Endothelial cell (in vitro differentiated cells): ENCODE measurements around the gene TAB3. TPM values are rescaled to one million over a fixed set of nuclear protein-coding genes. Genes with fewer than 3 reads are reported as not detected.

Experiments used
- DNase-seq: peaks from one replicate; pipeline ENCODE4 v3.0.0; 2021; ENCODE audit warnings: low spot score
- H3K27ac Mint-ChIP-seq: one replicate; pipeline ENCODE4 v1.8.0; 2021; ENCODE audit warnings: mixed read lengths, inconsistent platforms; ENCODE audit not compliant: unreplicated experiment
- H3K27me3 Mint-ChIP-seq: one replicate; pipeline ENCODE4 v1.8.0; 2021; ENCODE audit warnings: mild to moderate bottlenecking, moderate library complexity, mixed read lengths, inconsistent platforms; ENCODE audit not compliant: unreplicated experiment
- H3K36me3 Mint-ChIP-seq: one replicate; pipeline ENCODE4 v1.8.0; 2021; ENCODE audit warnings: mild to moderate bottlenecking, low read depth, mixed read lengths, inconsistent platforms; ENCODE audit not compliant: unreplicated experiment
- H3K4me1 Mint-ChIP-seq: one replicate; pipeline ENCODE4 v1.8.0; 2021; ENCODE audit warnings: mild to moderate bottlenecking, mixed read lengths, inconsistent platforms; ENCODE audit not compliant: unreplicated experiment
- H3K4me3 Mint-ChIP-seq: one replicate; pipeline ENCODE4 v1.8.0; 2021; ENCODE audit warnings: mild to moderate bottlenecking, mixed read lengths, inconsistent platforms; ENCODE audit not compliant: unreplicated experiment
- H3K9me3 Mint-ChIP-seq: one replicate; pipeline ENCODE4 v1.8.0; 2021; ENCODE audit warnings: mixed read lengths, inconsistent platforms; ENCODE audit not compliant: unreplicated experiment
- CTCF ChIP-seq: fragments of 200-600 bp; sonication (generic); IDR thresholded peaks from one replicate; pipeline ENCODE4 v1.5.0; 2021; ENCODE audit warnings: antibody characterized with exemption; ENCODE audit not compliant: unreplicated experiment
- total RNA-seq: library from RNA; stranded (reverse); fragmentation: NEBNext Ultra II Directional; extraction: Animal tissue kit (Norgen Biotek cat#: 25700); gene quantifications from one replicate; pipeline ENCODE4 v1.2.1, GENCODE V29; 2021; ENCODE audit not compliant: unreplicated experiment

Gene TAB3
- total RNA-seq, 1 donor from 2014 or later: 23.8 TPM

DNA sequence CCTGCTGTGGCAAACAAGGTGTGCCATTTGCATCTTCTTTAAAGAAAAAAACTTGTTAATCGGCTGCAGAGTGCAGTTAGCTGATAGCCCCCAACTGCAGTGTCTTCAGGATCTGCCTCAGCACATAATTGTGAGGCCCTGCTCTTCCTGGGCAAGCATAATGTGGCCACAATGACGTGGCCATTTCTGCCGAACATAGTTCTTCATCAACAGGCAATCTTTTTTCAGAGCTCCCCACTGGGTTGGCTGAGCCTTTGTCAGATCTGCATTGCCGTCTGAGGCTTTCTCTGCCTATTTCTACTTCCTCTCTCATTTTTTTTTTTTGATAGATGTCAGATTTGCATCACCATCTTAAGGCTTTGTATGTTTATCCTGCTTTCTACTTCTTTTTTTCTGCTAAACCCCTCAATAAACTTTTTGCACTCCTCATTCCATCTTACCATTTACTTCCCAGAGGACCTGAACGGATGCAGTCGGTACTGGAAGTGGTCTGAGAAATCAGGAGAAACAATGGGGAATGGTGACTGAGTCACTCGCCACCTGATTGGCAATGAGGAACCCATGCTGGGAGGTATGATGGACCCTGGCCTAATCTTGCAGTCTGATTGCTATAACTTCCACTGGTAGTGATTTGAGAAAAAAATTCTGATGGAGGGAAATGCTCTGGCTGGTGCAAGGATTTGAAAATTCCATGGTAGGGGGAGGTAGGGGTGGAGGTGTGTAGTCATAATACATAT is 21.2 kb upstream of the TAB3 start:
- Mint-ChIP-seq H3K27me3 (no peaks in the 10 kb centered on the region), H3K4me3 (no peak overlapping the region), H3K4me1 (no peaks in the 10 kb centered on the region), H3K36me3 (no peaks in the 10 kb centered on the region), H3K27ac (no peak overlapping the region), H3K9me3 (no peaks in the 10 kb centered on the region)
- no peak for DNase-seq
- no peak for TF ChIP-seq CTCF

DNA sequence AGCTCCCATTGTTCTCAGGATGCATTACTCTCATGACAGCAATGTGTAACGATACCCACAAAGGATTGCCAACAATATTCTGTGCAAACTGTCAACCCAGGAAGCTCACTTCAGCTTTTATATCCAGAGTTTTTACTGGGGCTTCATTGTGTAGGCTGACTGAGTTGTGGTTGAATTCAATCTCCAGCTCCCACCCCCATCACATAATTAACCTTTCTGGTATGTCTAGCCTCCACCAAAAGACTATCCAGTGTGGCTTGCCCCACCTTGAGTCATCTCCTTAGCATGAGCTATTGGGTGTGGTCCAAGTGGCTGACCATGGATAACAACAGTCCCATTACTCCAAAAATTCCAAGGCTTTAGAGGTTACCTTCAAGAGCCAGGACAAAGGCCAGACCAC is 17.7 kb upstream of the TAB3 start:
- Mint-ChIP-seq H3K27me3 (no peaks in the 10 kb centered on the region), H3K4me3 (no peak overlapping the region), H3K9me3 (no peaks in the 10 kb centered on the region), H3K36me3 (no peaks in the 10 kb centered on the region), H3K27ac (no peak overlapping the region), H3K4me1 (no peaks in the 10 kb centered on the region)
- no peak for TF ChIP-seq CTCF
- DNase-seq: no peak

DNA sequence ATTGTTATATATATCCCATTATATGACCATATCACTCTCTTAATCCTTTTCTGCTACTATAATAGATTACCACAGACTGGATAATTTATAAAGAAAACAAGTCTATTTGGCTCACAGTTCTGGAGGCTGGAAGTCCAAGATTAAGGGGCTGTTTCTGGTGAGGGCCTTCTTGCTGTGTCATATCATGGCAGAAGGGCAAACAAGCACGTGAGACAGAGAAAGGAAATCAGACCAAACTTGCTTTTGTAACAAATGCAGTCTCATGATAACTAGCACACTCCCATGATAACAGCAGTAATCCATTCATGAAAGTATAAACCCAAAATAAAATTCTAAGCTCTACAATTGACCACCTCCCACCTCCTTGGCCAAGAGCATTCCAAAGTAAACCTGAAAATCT is 16.3 kb upstream of the TAB3 start:
- H3K27ac Mint-ChIP-seq: no peak overlapping the region
- TF ChIP-seq CTCF: no peak
- no peaks in the 10 kb centered on the region for H3K27me3 Mint-ChIP-seq
- no peak overlapping the region for H3K4me3 Mint-ChIP-seq
- H3K4me1 Mint-ChIP-seq: no peaks in the 10 kb centered on the region
- no peaks in the 10 kb centered on the region for H3K36me3 Mint-ChIP-seq
- no peaks in the 10 kb centered on the region for H3K9me3 Mint-ChIP-seq
- no peak for DNase-seq

GRCh38 chrX:30904632-30905031 is 15.6 kb upstream of the TAB3 start:
- no peak for DNase-seq
- Mint-ChIP-seq H3K4me1 (no peaks in the 10 kb centered on the region), H3K36me3 (no peaks in the 10 kb centered on the region), H3K27ac (no peak overlapping the region), H3K27me3 (no peaks in the 10 kb centered on the region), H3K9me3 (no peaks in the 10 kb centered on the region), H3K4me3 (no peak overlapping the region)
- no peak for TF ChIP-seq CTCF

DNA sequence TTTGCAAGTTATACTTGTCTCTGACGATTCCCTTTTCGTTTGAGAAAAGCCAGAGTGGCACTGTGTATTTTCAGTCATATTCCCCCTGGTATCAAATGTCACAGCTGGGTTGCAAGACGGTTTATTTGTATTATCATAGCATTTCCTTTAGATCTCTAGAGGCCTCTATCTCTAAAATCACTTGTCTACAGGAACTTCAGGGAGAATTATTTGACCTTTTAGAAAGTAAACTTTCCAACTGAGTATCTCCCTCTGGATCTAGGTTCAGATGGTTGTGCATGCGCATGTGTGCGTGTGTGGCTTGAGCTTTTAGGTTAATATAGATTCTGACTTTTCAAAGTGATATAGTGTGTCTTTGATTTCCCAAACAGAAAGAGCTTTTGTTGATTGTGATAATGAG is 15.1 kb upstream of the TAB3 start:
- Mint-ChIP-seq H3K4me3 (no peak overlapping the region), H3K27ac (no peak overlapping the region), H3K36me3 (no peaks in the 10 kb centered on the region), H3K9me3 (no peaks in the 10 kb centered on the region), H3K27me3 (no peaks in the 10 kb centered on the region), H3K4me1 (no peaks in the 10 kb centered on the region)
- no peak for DNase-seq
- TF ChIP-seq CTCF: no peak
